Caki2 (cell line): ENCODE data around the gene ABHD4. TPM values are rescaled to one million over a fixed set of nuclear protein-coding genes. Genes with fewer than 3 reads are reported as not detected.
A peak's percentile ranks its signal among the peaks of the same experiment; 100 is the strongest.

Source experiments
- DNase-seq: peaks from one replicate; pipeline ENCODE4 v3.0.0-alpha.2; 2015; ENCODE audit warnings: low read depth
- in situ Hi-C: cut with HindIII; loops from 2 replicates; pipeline ENCODE4 v1.10.0; 2016; ENCODE audit warnings: low sequenced_read_pairs, low pct_unique_long_range_greater_than_20kb, mixed read lengths
- total RNA-seq: library from RNA; depleted of rRNA; stranded (reverse); fragments of >200 nt; shearing (Covaris generic); gene quantifications from 2 replicates; pipeline ENCODE4 v1.2.3, GENCODE V29; 2014; ENCODE audit warnings: low replicate concordance; rRNA removed

ABHD4 gene
- total RNA-seq, 1 experiment from 2014 or later: 7.5 TPM

DNA sequence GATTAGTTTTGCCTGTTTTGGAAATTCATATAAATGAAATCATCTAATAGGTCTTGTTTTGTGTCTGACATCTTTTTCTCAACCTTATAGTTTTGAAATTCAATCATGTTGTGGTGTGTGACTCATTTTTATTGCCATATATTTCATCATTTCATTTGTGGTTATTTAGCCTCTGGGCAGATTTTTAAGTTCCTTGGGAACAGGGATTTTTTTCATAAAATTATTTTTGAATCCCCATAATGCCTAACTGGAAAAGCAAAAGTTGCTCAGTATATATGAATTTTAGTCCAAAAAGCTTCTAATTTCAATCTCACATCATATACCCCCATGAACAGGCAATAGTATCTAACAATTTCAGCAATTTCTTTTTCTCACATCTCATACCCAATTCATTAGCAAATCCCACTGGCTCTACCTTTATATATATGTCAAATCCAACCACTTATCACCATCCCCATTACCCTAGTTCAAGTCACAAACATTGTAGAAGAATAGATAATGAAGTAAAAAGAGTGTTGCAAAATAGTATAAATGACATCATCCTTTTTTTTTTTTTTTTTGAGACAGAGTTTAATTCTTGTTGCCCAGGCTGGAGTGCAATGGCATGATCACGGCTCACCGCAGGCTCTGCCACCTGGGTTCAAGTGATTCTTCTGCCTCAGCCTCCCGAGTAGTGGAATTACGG lies 48.6 kb downstream of the ABHD4 start:
- DNase-seq: no peak
- in situ Hi-C loops: no loop called here

DNA sequence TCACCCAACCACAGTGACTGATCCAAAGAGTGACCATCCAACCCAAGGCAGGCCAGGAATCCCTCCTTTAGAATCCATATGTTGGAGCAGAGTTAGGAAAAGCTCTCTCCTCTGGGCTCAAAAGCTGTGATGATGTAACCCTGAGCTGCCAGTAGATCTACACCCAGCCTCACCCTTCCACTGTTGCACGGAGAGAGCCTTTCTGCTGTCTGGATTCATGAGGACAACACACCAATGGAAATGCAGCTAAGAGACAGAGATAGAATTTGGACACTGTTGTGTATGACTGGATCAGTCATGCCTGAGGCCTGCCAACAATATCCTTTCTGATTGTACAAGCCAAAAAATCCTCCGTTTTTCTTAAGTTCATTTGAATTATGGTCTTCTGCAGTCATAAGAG lies 50.4 kb downstream of the ABHD4 start:
- no peak for DNase-seq
- in situ Hi-C loops: no loop called here

DNA sequence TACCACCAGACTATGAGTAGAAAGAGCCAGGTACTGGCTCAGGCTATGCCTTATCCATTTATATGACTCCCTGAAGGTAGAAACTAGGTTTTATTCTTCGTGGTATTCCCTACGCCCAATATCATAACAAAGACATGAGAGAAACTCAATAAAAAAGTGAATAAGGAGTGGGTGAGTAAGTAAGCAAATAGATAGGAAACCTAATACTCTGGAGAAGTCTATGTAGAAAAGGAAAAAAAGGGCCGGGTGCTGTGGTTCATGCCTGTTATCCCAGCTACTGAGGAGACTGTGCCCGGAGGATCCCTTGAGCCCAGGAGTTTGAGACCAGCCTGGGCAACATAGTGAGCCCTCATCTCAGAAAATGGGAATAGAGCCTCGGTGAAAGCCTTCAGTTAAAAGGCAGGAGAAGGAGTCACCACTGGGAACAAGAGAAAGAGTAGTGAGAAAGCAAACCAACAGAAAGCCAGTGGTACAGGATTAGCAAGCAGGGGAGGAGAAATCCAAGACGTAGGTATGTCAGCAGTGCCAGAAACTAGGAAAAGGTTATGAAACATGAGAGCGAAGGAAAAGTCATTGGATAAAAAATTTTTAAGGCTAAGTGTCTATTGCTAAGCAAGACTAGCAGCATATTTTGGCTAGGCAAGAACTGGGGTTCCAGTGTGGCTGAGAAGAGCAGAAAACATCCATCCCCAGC lies 52.1 kb downstream of the ABHD4 start:
- DNase-seq: no peak
- in situ Hi-C loops: no loop called here

DNA sequence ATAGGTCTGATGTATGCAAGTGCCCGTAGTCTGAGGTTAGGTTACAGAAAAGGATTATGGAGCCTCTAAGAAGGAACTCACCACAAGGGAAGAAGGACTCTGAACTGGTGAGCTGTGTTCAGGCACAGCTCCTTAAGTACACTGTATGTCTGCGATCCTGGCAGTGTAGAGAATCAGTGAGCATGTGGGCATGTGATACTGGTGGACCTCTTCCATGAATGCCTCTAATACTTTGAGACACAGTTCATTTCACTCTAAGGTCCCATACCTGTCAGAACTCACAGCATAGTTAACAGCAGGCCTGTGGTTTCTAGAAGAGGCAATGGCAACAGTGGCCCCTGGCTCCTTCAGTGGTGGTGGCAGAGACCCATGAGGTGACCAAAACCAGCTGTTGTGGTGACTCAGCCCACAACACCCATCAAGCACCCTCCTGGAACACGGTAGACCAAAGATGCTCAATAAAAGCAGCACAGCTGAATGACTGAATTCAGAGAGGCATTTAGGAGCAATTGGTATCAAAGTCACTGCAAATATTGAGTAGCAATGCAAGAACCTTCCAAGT lies 52.9 kb downstream of the ABHD4 start:
- DNase-seq: peak; percentile 38
- in situ Hi-C loops: no loop called here

DNA sequence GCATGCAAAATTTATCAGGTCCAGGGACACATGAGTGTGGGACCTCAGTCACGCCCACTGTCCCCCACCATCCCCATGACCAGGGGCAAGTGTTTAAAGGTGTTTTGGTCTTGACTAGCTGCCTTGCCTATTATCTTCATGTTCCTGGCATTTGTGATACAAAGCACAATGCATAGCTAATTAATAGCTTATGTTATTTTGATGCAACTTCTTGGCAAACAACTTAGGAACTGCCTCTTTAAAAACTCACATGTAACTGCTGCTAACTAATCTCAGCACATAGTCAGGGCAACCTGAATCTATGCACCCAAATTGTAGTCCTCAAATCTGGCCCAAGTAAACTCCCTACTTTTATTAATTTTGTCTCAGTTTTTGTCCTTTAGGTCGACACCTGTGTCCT lies 53.5 kb downstream of the ABHD4 start:
- DNase-seq: no peak
- in situ Hi-C loops: no loop called here

DNA sequence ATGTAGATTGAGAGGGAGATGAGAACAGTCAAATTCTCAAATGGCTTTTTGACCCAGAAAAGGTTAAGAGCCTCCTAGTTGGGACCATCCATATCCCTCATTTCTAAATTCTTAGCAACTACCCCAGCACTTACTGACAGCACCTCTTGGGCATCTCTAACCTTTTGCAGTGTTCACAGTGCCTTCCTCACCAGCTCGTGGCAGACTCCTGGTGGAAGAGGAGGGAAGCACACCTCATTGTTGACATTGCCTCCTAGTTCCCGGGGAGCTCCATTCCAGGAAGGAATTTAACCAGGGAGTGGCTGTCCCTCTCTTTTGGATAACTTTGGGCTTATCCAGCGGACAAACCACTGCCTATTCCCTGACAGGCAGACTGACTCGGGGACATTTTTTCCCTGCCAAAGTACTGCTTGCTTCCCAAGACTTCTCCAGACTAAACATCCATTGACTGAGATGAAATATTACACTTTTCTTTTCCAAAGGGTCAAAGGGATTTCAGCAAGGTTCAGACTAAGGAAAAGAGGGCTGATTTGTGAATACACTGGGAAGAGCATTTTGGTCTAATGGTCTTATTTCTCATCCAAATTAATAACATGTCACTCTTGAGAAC lies 55.0 kb downstream of the ABHD4 start:
- in situ Hi-C loops: no loop called here
- DNase-seq: peak; percentile 51

DNA sequence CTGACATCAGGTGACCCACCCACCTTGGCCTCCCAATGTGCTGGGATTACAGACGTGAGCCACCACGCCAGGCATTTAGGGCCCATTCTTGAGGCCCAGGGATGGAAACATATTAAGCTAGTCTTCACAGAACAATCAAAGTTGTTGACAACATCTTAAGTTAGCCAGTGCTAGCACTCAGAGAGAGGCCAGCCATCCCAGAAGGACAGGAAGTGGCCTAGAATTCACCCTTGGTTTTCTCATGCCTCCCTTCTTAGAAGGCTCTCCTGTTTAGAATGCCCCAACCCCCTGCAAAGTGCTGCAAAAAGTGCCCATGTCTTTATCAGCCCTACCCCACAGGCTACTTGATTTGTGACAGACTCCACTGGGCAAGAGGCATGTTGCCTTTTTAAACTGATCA lies 58.1 kb downstream of the ABHD4 start:
- in situ Hi-C loops: no loop called here
- DNase-seq: no peak

DNA sequence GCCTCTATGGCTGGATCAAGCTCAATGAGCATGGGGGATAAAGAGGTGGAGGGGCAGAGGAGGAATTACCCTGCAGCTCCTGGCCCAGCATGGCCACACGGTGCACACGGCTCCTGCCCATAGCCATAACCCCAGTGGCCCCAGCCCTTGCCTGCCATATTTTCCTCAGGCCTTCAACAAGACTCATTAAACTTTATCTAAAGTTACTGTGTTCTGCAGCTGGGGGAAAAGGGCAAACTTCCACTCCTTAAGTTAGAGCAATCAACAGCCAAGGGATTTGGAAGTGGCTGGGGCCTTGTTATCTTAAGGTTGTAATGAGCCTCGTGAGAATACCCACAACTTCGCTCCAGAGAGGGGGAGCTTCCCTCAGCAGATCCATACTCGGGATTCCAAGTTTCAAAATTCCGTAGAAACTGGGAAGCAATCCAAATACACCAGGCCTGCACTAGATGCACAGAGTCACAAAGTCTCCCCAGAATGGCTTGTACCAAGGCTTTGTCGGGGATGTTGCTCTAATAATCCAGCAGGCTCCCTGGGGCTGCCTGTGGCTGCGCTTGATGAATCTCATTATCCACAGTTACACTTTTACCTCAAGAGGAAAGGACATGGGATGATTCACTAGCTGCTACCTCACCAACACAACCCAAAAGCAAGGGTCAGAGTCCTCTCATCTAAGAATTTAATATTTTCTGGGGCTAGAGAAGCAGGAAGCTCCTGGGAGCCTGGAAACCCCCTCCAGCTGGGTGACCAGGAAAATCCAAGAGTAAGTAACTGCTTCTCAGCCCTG lies 59.0 kb downstream of the ABHD4 start:
- in situ Hi-C loops: no loop called here

DNA sequence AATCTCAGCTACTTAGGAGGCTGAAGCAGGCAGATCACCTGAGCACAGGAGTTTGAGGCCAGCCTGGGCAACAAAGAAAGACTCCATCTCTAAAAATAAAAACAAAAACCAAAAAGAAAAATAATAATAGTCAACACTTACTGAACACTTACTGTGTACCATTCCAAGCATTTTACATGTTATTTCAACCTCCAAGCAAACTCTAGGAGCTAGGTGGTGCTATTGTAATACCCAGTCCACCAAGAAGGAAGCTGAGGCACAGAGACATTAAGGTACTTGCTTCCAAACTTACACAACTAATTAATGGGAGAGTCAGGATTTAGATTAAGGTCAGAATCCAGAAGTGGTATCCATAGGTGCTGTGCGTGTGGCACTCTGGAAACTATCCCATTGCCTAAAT lies 59.8 kb downstream of the ABHD4 start:
- DNase-seq: peak; percentile 33
- in situ Hi-C loops: no loop called here

More for the DNA sequence above, 59.0 kb downstream of the ABHD4 start:
- peak; percentile 74 for DNase-seq

DNA sequence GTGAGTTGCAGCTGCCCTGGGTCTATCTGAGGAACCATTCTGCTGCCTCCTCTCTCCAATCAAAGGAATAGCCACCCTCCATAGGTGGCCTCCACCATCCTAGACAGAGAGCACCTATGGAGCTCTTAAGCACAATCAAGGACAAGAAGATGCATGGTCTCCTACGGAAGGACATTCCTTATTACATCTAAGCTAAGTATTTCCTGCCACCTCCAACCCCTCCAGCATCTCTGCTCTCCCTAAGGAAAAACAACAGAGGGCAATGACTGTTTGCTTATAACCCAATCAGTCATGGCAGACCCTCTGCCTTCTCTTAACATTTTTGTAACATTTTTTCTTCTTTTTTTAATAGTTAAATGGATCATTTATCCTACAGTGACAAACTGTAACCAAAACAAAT lies 60.8 kb downstream of the ABHD4 start:
- no peak for DNase-seq
- in situ Hi-C loops: no loop called here

DNA sequence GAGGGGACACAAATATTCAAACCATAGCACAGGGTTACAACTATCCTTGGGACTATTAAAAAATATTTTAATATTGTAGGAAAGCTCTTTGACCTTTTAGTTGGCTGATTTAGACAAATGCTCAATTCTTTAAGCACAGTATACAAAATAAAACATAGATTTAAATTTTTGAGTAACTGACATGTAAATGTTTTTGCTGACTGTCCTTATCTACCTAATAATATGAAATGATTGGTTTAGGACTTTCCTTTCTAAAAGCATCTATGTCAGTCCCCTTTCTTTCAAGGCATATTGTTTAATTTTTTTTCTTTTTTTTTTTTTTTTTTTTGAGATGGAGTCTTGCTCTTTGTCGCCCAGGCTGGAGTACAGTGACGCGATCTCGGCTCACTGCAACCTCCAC lies 62.6 kb downstream of the ABHD4 start:
- in situ Hi-C loops: no loop called here
- no peak for DNase-seq

Other genes with a start within 250 kb of the ABHD4 start
- gene DAD1, start 9.1 kb upstream of the ABHD4 start, total RNA-seq: 286 and 398 TPM in 2 replicates
- not detected in 2 replicates for gene OR6J1, start 46.1 kb downstream of the ABHD4 start, total RNA-seq
- gene OXA1L, start 168.4 kb downstream of the ABHD4 start, total RNA-seq: 71.3 and 79.1 TPM in 2 replicates
- gene SLC7A7, start 217.1 kb downstream of the ABHD4 start, total RNA-seq: 0.38 and 7.7 TPM in 2 replicates
- gene MRPL52, start 231.6 kb downstream of the ABHD4 start, total RNA-seq: 81.2 and 137 TPM in 2 replicates
- not detected in 2 replicates for gene MMP14, start 238.3 kb downstream of the ABHD4 start, total RNA-seq